K562 (cell line): ENCODE data around the gene NARF. TPM values are rescaled to one million over a fixed set of nuclear protein-coding genes. Genes with fewer than 3 reads are reported as not detected.

Experiments
- KAT7 ChIP-seq: sonication (generic); formaldehyde crosslinking; IDR thresholded peaks from 2 replicates; pipeline ENCODE4 v1.8.0; 2022; ENCODE audit warnings: missing genetic modification reagents, mild to moderate bottlenecking, borderline replicate concordance
- MYC ChIP-seq, 2 experiments: fragments of 250-450 bp in 1 of 2; sonication (Bioruptor Pico) in 1 of 2; IDR thresholded peaks; 2 replicates each; pipeline versions ENCODE4 v1.5.1 to v1.6.1; 2012 to 2021; ENCODE audit warnings: low read depth in 2 of 2, borderline replicate concordance in 1 of 2, improper control_type of control experiment in 1 of 2, low read length in 1 of 2, mild to moderate bottlenecking in 1 of 2, moderate library complexity in 1 of 2
- PRMT5 ChIP-seq: sonication (generic); formaldehyde crosslinking; IDR thresholded peaks from 2 replicates; pipeline ENCODE4 v1.5.0; 2020; ENCODE audit warnings: missing genetic modification reagents
- RAD51 ChIP-seq: fragments of 450-650 bp; IDR thresholded peaks from 2 replicates; pipeline ENCODE4 v1.7.1; 2016; ENCODE audit warnings: low read depth, mild to moderate bottlenecking, borderline replicate concordance
- SAP30 ChIP-seq: fragments of 200-600 bp; sonication (generic); IDR thresholded peaks from 2 replicates; pipeline ENCODE4 v1.6.1; 2012; ENCODE audit warnings: borderline replicate concordance, low read depth, mild to moderate bottlenecking, moderate library complexity, low read length, control low read depth, inconsistent platforms; ENCODE audit not compliant: insufficient read depth, poor library complexity, severe bottlenecking
- SRSF9 ChIP-seq: fragments of 200-400 bp; formaldehyde crosslinking; IDR thresholded peaks from 2 replicates; pipeline ENCODE4 v1.6.1; 2017; ENCODE audit warnings: low read depth, low read length, borderline replicate concordance
- ZNF707 ChIP-seq: fragments of 250-450 bp; sonication (Bioruptor Pico); conservative IDR thresholded peaks from 2 replicates; pipeline ENCODE4 v1.8.0; 2022; ENCODE audit warnings: inconsistent platforms, mild to moderate bottlenecking, moderate library complexity
- polyA plus RNA-seq, 8 experiments: library from polyadenylated mRNA; depleted of rRNA in 4 of 8; stranded (reverse) in 5 of 8; unstranded in 3 of 8; fragments of >200 nt; fragmentation: Nextera tagmentation in 2 of 8; fragmentation: Illumina TruSeq in 1 of 8; extraction: Ambion mirVana in 2 of 8; extraction: Trizol in 1 of 8; gene quantifications; 2 replicates each; pipeline versions ENCODE4 v1.2.1 to v1.2.3, GENCODE V29; 2011 to 2014; ENCODE audit warnings: inconsistent platforms in 1 of 8, missing spikeins in 1 of 8
- total RNA-seq, 7 experiments: library from RNA; depleted of rRNA in 6 of 7; stranded (reverse); fragments of >200 nt in 6 of 7; fragmentation: Illumina TruSeq in 2 of 7; extraction: Trizol in 2 of 7; gene quantifications; 2 replicates each; pipeline versions ENCODE4 v1.2.1 to v1.2.3, GENCODE V29; 2011 to 2021; ENCODE audit warnings: low replicate concordance in 1 of 7
- TF ChIP-seq, protein P1 (sequence below): fragments of 200-600 bp; sonication (generic); IDR thresholded peaks from one replicate; pipeline ENCODE4 v1.6.1; 2012; ENCODE audit warnings: mild to moderate bottlenecking, low read depth, low read length, inconsistent platforms
- TF ChIP-seq, protein P2 (sequence below): fragments of 250-450 bp; sonication (Bioruptor Pico); IDR thresholded peaks from 2 replicates; pipeline ENCODE4 v1.8.0; 2021; ENCODE audit warnings: mild to moderate bottlenecking, moderate library complexity
- TF ChIP-seq, protein P3 (sequence below): fragments of 250-450 bp; sonication (Bioruptor Pico); IDR thresholded peaks from 2 replicates; pipeline ENCODE4 v1.8.0; 2021; ENCODE audit warnings: borderline replicate concordance, mild to moderate bottlenecking, moderate library complexity; ENCODE audit not compliant: poor library complexity, severe bottlenecking
- TF ChIP-seq, protein P4 (sequence below), 2 experiments: fragments of 450-650 bp in 1 of 2; sonication (generic) in 1 of 2; formaldehyde crosslinking; conservative IDR thresholded peaks; 2 replicates each; pipeline versions ENCODE4 v1.4.0 to v1.8.1; 2020 to 2022; ENCODE audit warnings: mild to moderate bottlenecking in 1 of 2, missing genetic modification reagents in 1 of 2

Gene NARF
- total and polyA plus RNA-seq, 9 of the 15 experiments (the other 6 are each of a cell fraction or from before 2014, with no cell fraction given) = 60.4 to 423 (median 132) TPM

DNA sequence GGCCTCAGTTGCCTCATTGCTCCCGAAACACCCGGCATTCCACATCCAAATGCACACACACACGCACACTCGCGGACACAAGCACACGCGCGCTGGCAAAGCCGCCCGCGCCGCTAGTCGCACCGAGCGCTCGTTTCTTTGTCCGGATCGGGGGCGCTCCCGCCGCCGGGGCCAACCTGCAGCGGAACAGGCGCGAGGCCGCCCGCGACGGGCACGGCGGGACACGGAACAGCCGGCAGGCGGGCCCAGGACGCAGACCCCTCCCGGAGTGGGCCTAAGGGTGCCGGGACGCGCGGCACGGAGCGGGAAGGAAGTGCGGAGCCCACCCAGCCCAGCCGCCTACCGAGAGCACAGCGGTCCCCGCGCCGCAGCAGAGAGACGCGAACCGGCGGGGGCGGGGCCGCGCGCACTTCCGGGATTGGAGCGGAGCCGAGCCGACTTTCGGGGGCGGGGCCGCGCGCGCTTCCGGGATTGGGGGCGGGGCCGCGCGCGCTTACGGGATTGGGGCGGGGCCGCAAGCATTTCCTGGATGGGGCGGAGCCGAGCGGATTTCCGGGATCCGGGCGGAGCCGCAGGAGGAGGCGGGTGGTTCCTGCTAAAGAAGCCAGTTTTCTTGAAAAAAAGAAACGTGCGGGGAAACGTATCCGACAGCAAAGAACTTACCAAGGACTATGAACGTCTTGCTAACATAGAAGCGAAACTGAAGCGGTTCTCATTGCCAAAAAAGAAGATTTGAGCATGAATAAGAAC, 8.0 kb upstream of the NARF start, which contains the start of gene CYBC1 (continued):
- TF ChIP-seq, protein P1, sequence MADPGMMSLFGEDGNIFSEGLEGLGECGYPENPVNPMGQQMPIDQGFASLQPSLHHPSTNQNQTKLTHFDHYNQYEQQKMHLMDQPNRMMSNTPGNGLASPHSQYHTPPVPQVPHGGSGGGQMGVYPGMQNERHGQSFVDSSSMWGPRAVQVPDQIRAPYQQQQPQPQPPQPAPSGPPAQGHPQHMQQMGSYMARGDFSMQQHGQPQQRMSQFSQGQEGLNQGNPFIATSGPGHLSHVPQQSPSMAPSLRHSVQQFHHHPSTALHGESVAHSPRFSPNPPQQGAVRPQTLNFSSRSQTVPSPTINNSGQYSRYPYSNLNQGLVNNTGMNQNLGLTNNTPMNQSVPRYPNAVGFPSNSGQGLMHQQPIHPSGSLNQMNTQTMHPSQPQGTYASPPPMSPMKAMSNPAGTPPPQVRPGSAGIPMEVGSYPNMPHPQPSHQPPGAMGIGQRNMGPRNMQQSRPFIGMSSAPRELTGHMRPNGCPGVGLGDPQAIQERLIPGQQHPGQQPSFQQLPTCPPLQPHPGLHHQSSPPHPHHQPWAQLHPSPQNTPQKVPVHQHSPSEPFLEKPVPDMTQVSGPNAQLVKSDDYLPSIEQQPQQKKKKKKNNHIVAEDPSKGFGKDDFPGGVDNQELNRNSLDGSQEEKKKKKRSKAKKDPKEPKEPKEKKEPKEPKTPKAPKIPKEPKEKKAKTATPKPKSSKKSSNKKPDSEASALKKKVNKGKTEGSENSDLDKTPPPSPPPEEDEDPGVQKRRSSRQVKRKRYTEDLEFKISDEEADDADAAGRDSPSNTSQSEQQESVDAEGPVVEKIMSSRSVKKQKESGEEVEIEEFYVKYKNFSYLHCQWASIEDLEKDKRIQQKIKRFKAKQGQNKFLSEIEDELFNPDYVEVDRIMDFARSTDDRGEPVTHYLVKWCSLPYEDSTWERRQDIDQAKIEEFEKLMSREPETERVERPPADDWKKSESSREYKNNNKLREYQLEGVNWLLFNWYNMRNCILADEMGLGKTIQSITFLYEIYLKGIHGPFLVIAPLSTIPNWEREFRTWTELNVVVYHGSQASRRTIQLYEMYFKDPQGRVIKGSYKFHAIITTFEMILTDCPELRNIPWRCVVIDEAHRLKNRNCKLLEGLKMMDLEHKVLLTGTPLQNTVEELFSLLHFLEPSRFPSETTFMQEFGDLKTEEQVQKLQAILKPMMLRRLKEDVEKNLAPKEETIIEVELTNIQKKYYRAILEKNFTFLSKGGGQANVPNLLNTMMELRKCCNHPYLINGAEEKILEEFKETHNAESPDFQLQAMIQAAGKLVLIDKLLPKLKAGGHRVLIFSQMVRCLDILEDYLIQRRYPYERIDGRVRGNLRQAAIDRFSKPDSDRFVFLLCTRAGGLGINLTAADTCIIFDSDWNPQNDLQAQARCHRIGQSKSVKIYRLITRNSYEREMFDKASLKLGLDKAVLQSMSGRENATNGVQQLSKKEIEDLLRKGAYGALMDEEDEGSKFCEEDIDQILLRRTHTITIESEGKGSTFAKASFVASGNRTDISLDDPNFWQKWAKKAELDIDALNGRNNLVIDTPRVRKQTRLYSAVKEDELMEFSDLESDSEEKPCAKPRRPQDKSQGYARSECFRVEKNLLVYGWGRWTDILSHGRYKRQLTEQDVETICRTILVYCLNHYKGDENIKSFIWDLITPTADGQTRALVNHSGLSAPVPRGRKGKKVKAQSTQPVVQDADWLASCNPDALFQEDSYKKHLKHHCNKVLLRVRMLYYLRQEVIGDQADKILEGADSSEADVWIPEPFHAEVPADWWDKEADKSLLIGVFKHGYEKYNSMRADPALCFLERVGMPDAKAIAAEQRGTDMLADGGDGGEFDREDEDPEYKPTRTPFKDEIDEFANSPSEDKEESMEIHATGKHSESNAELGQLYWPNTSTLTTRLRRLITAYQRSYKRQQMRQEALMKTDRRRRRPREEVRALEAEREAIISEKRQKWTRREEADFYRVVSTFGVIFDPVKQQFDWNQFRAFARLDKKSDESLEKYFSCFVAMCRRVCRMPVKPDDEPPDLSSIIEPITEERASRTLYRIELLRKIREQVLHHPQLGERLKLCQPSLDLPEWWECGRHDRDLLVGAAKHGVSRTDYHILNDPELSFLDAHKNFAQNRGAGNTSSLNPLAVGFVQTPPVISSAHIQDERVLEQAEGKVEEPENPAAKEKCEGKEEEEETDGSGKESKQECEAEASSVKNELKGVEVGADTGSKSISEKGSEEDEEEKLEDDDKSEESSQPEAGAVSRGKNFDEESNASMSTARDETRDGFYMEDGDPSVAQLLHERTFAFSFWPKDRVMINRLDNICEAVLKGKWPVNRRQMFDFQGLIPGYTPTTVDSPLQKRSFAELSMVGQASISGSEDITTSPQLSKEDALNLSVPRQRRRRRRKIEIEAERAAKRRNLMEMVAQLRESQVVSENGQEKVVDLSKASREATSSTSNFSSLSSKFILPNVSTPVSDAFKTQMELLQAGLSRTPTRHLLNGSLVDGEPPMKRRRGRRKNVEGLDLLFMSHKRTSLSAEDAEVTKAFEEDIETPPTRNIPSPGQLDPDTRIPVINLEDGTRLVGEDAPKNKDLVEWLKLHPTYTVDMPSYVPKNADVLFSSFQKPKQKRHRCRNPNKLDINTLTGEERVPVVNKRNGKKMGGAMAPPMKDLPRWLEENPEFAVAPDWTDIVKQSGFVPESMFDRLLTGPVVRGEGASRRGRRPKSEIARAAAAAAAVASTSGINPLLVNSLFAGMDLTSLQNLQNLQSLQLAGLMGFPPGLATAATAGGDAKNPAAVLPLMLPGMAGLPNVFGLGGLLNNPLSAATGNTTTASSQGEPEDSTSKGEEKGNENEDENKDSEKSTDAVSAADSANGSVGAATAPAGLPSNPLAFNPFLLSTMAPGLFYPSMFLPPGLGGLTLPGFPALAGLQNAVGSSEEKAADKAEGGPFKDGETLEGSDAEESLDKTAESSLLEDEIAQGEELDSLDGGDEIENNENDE = no peak
- peak; percentile 73; the same call in 1 of the 2 replicates for TF ChIP-seq KAT7 (CRISPR knock-in tag)
- TF ChIP-seq RAD51 = no peak
- TF ChIP-seq PRMT5 (CRISPR knock-in tag) = no peak
- TF ChIP-seq, protein P2, sequence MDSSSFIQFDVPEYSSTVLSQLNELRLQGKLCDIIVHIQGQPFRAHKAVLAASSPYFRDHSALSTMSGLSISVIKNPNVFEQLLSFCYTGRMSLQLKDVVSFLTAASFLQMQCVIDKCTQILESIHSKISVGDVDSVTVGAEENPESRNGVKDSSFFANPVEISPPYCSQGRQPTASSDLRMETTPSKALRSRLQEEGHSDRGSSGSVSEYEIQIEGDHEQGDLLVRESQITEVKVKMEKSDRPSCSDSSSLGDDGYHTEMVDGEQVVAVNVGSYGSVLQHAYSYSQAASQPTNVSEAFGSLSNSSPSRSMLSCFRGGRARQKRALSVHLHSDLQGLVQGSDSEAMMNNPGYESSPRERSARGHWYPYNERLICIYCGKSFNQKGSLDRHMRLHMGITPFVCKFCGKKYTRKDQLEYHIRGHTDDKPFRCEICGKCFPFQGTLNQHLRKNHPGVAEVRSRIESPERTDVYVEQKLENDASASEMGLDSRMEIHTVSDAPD = no peak
- TF ChIP-seq, protein P3, sequence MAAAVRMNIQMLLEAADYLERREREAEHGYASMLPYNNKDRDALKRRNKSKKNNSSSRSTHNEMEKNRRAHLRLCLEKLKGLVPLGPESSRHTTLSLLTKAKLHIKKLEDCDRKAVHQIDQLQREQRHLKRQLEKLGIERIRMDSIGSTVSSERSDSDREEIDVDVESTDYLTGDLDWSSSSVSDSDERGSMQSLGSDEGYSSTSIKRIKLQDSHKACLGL (CRISPR knock-in tag) = no peak
- TF ChIP-seq SAP30 = peak; percentile 86
- TF ChIP-seq MYC (IDR thresholded peaks at IDR 0.05; ENCODE audit: low read depth, low read length) = peak; percentile 50
- TF ChIP-seq MYC (CRISPR knock-in tag; IDR thresholded peaks at IDR 0.05; ENCODE audit: borderline replicate concordance, low read depth) = no peak
- TF ChIP-seq ZNF707 (CRISPR knock-in tag) = no peak
- no peak for TF ChIP-seq SRSF9
- TF ChIP-seq, protein P4, sequence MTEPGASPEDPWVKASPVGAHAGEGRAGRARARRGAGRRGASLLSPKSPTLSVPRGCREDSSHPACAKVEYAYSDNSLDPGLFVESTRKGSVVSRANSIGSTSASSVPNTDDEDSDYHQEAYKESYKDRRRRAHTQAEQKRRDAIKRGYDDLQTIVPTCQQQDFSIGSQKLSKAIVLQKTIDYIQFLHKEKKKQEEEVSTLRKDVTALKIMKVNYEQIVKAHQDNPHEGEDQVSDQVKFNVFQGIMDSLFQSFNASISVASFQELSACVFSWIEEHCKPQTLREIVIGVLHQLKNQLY (CRISPR knock-in tag; conservative IDR thresholded peaks at IDR 0.05) = no peak
